Measurements from ENCODE around the gene CFAP100.

CFAP100 gene

DNA sequence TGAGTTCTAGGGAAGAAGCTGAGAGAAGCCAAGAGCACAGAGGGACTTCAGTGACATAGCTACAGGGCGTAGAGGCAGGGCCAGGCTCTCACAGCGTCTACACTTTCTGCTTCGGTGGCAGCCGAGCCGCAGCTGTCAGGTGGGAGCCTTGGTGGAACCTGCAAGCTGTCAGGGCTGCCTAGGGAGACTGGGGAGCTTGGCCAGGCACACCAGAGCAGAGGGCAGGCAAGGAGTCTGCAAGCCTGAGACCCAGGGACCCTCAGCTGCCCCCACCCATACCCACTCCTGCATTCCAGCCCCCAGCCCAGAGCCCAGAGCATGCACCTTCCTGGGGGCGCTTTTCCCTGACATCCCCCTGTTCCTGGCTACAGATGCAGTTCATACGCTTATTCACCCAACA lies 24.1 kb upstream of the CFAP100 start:
- no peak for DNase-seq (ENCODE audit: low read depth)
- TF ChIP-seq, protein P1, sequence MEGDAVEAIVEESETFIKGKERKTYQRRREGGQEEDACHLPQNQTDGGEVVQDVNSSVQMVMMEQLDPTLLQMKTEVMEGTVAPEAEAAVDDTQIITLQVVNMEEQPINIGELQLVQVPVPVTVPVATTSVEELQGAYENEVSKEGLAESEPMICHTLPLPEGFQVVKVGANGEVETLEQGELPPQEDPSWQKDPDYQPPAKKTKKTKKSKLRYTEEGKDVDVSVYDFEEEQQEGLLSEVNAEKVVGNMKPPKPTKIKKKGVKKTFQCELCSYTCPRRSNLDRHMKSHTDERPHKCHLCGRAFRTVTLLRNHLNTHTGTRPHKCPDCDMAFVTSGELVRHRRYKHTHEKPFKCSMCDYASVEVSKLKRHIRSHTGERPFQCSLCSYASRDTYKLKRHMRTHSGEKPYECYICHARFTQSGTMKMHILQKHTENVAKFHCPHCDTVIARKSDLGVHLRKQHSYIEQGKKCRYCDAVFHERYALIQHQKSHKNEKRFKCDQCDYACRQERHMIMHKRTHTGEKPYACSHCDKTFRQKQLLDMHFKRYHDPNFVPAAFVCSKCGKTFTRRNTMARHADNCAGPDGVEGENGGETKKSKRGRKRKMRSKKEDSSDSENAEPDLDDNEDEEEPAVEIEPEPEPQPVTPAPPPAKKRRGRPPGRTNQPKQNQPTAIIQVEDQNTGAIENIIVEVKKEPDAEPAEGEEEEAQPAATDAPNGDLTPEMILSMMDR (IDR thresholded peaks at IDR 0.05; ENCODE audit: control insufficient read depth, insufficient read depth, low read depth, low read length, missing control alignments) = no peak
- H3K4me3 ChIP-seq (ENCODE audit: control insufficient read depth, low read depth, low read length) = no peak overlapping the region

DNA sequence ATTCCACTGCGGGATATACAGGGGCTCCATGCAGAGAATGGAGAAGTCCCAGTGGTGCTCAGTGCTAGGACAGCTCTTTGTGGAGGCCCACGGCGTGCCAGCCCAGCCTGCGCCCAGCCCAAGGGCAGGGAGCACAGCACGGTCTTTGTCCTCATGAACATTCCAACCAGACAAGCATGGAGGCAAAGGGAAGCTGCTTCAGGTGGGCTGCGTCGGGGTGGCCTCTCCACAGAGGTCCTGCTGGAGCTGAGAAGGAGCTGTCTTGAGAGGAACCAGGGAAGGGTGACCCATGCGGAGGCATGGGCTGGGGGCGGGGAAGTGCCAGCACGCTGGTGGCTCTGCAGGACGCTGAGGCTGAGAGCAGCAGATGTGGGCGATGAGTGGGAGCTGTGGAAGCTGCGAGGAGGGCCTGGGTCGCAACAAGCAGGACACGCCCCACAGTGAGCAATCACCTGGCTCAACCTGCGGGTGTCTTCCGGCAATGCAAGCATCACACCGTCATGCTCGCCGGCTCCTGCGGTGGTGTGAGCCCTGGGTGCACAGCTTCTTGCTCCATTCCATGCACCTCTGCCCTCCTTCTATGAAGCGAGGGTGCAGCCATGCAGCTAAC lies 23.5 kb upstream of the CFAP100 start:
- no peak for DNase-seq (ENCODE audit: low read depth)
- TF ChIP-seq, protein P1 (IDR thresholded peaks at IDR 0.05; ENCODE audit: control insufficient read depth, insufficient read depth, low read depth, low read length, missing control alignments) = no peak
- H3K4me3 ChIP-seq (ENCODE audit: control insufficient read depth, low read depth, low read length) = no peak overlapping the region

DNA sequence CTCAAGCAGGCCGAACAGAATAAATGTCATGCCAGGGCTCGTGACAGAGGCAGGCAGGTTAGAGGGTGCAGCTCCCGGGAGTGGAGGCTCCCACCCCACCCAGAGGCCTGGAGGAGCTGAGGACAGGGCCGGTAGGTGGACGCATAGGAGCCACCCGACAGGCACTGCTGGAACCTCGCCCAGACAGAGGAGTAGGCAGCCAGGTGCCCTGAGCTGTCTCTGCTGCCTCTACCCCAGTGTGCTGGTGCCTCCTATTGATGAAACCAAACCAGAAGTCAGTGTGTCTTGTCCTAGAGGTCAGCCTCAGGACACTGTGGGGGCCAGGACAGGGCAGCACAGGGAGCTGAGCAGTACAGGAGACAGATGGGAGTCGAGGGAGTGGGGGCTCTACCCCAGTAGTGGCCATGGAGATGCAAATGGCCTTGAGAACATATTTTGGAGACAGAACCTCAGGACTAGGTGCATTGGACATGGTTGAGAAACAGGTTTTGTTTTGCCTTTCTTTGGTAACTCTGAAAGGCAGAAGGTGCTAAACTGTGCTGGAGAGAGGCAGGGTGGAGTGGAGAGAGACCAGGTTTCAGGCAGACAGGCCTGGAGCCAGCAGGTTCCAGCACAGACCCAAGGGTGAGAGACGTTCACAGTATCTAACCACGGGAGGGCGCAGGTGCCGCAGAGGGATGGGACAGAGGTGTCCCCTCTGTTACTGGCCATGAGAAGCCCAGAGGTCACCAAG lies 22.1 kb upstream of the CFAP100 start:
- TF ChIP-seq, protein P1 (IDR thresholded peaks at IDR 0.05; ENCODE audit: control insufficient read depth, insufficient read depth, low read depth, low read length, missing control alignments) = no peak
- no peak for DNase-seq (ENCODE audit: low read depth)
- no peak overlapping the region for H3K4me3 ChIP-seq (ENCODE audit: control insufficient read depth, low read depth, low read length)

DNA sequence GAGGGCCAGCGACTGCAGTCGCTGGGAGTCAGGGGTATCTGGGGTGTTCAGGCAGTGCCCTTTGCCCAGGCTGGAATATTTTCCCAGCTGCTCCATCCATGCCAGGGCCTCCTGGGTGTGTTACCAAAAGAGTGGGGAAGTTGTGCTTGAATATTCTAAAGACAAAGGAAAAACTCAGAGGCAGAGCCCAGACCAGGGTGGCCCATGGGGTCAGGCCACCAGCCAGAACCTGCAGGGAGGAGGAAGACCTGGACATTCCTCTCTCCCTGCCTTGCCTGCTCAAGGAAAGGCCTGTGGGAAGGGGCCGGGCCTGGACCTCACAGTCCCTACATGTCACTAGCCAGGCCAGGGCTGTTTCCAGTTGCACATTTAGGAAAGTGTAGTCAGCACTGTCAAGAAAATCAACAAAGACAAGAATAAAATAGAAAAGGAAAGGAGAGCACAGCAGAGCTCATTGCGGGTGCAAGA lies 21.5 kb upstream of the CFAP100 start:
- H3K4me3 ChIP-seq (ENCODE audit: control insufficient read depth, low read depth, low read length) = no peak overlapping the region
- TF ChIP-seq, protein P1 (IDR thresholded peaks at IDR 0.05; ENCODE audit: control insufficient read depth, insufficient read depth, low read depth, low read length, missing control alignments) = no peak
- no peak for DNase-seq (ENCODE audit: low read depth)

DNA sequence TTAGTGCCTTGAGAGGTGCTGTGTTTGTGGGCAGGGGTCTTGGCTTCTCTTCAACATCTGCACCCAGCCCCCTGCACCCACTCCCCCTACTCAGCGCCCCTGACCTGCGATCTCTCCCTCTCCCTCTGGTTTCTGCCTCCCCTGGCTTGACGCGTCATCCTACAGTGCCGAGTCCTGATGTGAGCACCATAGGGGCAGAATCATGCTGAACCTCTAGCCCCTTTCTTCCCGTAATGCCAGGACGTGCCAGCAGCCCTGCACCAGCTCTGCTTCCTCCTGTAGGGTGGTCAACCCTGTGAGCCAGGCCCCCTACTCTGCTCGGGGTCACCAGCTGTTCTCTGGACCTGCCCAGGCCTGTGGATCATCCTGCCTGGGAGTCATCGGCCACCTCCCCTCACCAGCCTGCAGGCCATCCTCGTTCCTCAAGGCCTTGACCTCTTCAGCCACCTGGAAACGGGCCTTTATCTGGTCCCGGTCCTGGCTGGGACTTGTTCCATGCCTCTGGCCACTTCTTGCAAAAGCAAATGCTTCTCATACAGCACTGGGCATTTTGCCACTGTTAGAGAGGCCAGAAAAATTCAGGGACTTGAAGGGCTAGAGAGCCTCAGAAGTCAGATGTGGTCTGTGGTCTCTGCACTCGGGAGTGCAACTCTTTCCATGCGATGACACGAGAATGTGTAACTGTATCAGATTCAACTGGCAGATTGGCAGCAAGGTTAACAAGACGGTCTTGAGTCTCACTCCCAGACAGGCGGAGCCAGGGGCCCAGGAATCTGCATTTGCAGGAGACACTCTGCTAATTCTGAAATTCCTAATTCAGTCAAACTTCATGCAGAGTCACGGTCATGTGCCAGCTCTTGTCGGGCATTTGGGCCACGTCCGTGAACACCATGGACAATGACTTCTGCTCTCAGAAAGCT lies 20.8 kb upstream of the CFAP100 start:
- DNase-seq (ENCODE audit: low read depth) = peak; percentile 37
- no peak overlapping the region for H3K4me3 ChIP-seq (ENCODE audit: control insufficient read depth, low read depth, low read length)
- TF ChIP-seq, protein P1 (IDR thresholded peaks at IDR 0.05; ENCODE audit: control insufficient read depth, insufficient read depth, low read depth, low read length, missing control alignments) = no peak

DNA sequence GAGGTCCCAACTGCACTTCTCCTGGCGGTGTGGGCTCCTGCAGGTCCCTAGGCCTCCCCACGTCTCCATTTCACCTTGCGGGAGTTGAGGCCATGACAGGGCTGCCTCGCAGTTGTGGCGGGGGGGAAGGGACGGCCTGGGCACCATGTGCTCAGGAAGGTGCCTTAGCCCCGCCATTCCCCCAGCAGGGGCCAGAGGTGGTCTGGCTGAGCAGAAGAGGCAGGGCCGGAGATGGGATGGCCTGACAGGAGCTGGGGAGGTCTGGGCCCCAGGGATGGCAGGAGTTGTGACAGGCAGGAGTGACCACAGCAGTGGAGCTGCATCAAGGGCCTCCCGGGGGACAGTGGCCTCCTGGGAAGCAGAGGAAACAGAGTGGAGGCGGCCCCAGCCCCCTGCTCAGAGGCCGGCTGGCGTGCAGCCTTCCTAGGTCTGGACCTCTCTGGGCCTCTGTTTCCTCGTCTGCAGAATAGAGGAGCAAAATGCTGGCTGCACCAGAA lies 18.8 kb upstream of the CFAP100 start:
- TF ChIP-seq, protein P1 (IDR thresholded peaks at IDR 0.05; ENCODE audit: control insufficient read depth, insufficient read depth, low read depth, low read length, missing control alignments) = no peak
- DNase-seq (ENCODE audit: low read depth) = no peak
- no peak overlapping the region for H3K4me3 ChIP-seq (ENCODE audit: control insufficient read depth, low read depth, low read length)

Data from AG09309 (cell line).